Hippocampal formation (tissue), 2 donors: ENCODE data around the gene PRG3.
"Not testable (repeated sequence)": the region's sequence is repeated elsewhere in the genome, so short reads cannot be mapped to it uniquely, and the experiment has no call there.

Source experiments
- DNase-seq, 2 donors: peaks; one replicate each; lab custom pipeline; 2025; lab: John Stamatoyannopoulos, UW

Gene PRG3

GRCh38 chr11:57336856-57337255, 44.1 kb downstream of the PRG3 start:
- DNase-seq: not testable (repeated sequence)

GRCh38 chr11:57336111-57336666, 44.8 kb downstream of the PRG3 start:
- no peak for DNase-seq

GRCh38 chr11:57335343-57336110, 45.4 kb downstream of the PRG3 start, which contains the start of gene SSRP1:
SSRP1 (minus strand) TSS chr11:57335892; CDS start chr11:57335121, 771 bp downstream.
- peak; percentile 88 to 89 for DNase-seq

GRCh38 chr11:57335023-57335342, 46.0 kb downstream of the PRG3 start:
- DNase-seq: no peak

GRCh38 chr11:57332694-57333440, 48.1 kb downstream of the PRG3 start:
- DNase-seq: no peak

GRCh38 chr11:57331720-57332119, 49.2 kb downstream of the PRG3 start:
- DNase-seq: no peak

- DNase-seq: no peak
Measured at GRCh38 chr11:57330029-57330428, 50.9 kb downstream of the PRG3 start.

- DNase-seq: no peak
Measured at GRCh38 chr11:57327721-57328120, 53.2 kb downstream of the PRG3 start.
